Neural progenitor cell (in vitro differentiated cells): ENCODE data around the gene RGS8.

Experiments
- CTCF ChIP-seq: fragments of 200-600 bp; sonication (generic); IDR thresholded peaks from 2 replicates; pipeline ENCODE4 v1.5.1; 2017; ENCODE audit warnings: antibody characterized with exemption, mild to moderate bottlenecking
- EZH2phosphoT487 ChIP-seq: fragments of 200-600 bp; sonication (generic); IDR thresholded peaks from 2 replicates; pipeline ENCODE4 v1.6.1; 2017; ENCODE audit warnings: antibody characterized with exemption

- TF ChIP-seq EZH2phosphoT487 (no peak), CTCF (no peak)
These were observed 15.3 kb upstream of the RGS8 start for GRCh38 chr1:182699393-182700350.
